Right lobe of liver (tissue), 4 donors: ENCODE data around the gene CKM.

Source experiments
- POLR2A ChIP-seq: fragments of 450-650 bp; IDR thresholded peaks from one replicate; pipeline ENCODE4 v1.6.1; 2017; ENCODE audit warnings: antibody characterized with exemption, mild to moderate bottlenecking
- TF ChIP-seq, protein P1 (sequence below), 4 donors: fragments of 200-600 bp in 3 of 4; fragments of 450-650 bp in 1 of 4; IDR thresholded peaks; one replicate each; pipeline versions ENCODE4 v1.5.1 to v1.8.0; 2016 to 2022; ENCODE audit warnings: antibody characterized with exemption in 4 of 4, mild to moderate bottlenecking in 2 of 4
- donor health status: DM: no; HTN: no; CAD: no.
- donor health status: DM: no; HTN: no; CAD: no.
- donor health status: DM: no; HTN: yes; CAD: no.

DNA sequence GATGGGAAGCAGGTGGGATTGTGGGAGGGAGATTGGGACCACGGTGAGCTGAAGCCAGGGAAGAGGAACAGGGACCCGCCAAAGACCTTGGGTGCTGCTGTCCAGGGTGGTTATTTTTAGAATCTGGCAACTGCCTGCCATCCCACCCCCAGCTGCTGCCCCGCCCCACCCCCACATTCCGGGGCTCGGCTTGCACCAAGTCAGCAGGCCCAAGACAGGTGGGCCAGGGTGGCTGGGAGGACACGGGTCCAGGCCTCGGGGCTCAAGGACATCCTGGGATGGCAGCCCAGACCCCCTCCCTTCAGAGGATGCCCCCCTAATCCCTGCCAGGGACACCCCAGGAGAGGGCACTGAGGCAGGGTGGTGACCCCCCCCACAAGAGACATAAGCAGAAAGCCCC lies 827 bp downstream of the CKM start:
- TF ChIP-seq, protein P1, sequence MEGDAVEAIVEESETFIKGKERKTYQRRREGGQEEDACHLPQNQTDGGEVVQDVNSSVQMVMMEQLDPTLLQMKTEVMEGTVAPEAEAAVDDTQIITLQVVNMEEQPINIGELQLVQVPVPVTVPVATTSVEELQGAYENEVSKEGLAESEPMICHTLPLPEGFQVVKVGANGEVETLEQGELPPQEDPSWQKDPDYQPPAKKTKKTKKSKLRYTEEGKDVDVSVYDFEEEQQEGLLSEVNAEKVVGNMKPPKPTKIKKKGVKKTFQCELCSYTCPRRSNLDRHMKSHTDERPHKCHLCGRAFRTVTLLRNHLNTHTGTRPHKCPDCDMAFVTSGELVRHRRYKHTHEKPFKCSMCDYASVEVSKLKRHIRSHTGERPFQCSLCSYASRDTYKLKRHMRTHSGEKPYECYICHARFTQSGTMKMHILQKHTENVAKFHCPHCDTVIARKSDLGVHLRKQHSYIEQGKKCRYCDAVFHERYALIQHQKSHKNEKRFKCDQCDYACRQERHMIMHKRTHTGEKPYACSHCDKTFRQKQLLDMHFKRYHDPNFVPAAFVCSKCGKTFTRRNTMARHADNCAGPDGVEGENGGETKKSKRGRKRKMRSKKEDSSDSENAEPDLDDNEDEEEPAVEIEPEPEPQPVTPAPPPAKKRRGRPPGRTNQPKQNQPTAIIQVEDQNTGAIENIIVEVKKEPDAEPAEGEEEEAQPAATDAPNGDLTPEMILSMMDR (IDR thresholded peaks at IDR 0.05), result no peak
- no peak for TF ChIP-seq POLR2A
